ENCODE results near the gene COPB1. TPM values are rescaled to one million over a fixed set of nuclear protein-coding genes. Genes with fewer than 3 reads are reported as not detected.
"Not testable (repeated sequence)": the region's sequence is repeated elsewhere in the genome, so short reads cannot be mapped to it uniquely, and the experiment has no call there.

The COPB1 gene
- total RNA-seq, 4 donors from 2014 or later: 64.1 to 85.2 (median 80.5) TPM

- WGBS: 49% methylated on average over 6 of the region's 6 CpGs
These were observed 38.8 kb upstream of the COPB1 start for GRCh38 chr11:14538271-14538925.

DNA sequence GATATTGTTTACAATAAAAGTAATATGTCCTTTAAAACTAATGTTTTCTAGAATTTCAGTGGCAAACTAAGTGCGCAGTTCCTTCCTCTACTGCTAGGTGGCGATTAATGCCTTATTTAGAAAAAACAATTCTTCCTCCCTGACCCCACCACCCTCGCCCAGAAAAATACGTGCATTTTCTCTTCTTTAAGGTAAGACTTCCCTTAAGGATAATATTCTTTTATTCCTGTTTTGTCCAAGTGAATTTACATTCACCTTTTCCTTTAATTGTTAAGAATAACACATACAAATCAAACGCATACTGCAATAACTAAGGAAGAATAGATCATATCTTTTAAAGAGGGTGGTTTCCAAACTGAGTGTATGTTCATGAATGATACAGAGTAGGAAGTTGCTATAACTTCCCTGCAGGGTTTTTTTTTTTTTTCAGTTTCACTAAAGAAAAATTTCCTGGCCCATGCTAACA, 37.6 kb upstream of the COPB1 start:
- WGBS: 10% methylated on average over 5 of the region's 5 CpGs
- Histone ChIP-seq H3K4me3 (no peak overlapping the region), H3K27ac (replicated peaks in 1 of 4) (peak overlapping the region in 1 of 4 donors; percentile 5), H3K27me3 (no peaks in the 10 kb centered on the region), H3K4me1 (peaks cover 17 to 52% (median 46%) of the 10 kb centered on the region in 4 donors), H3K9me3 (no peaks in the 10 kb centered on the region), H3K36me3 (no peaks in the 10 kb centered on the region)
- TF ChIP-seq POLR2A (IDR thresholded peaks at IDR 0.05; ENCODE audit: low read depth) (no peak), POLR2AphosphoS5 (IDR thresholded peaks at IDR 0.05) (no peak), CTCF (IDR thresholded peaks at IDR 0.05) (peak; percentile 78 to 89 (median 79))
- intact Hi-C loops (cut with DNase I): loop anchor here (5.0 to 10.0 kb wide), 4 partner anchors 105 to 370 kb away; partner anchors contain the start of genes CYP2R1 and PDE3B
- no peak for DNase-seq (ENCODE audit: extremely low spot score)

More at GRCh38 chr11:14538271-14538925, 38.8 kb upstream of the COPB1 start:
- Histone ChIP-seq H3K4me3 (no peak overlapping the region), H3K27ac (replicated peaks in 1 of 4) (peak overlapping the region; percentile 47 to 70 (median 56)), H3K4me1 (peaks cover 17 to 55% (median 52%) of the 10 kb centered on the region in 4 donors), H3K36me3 (no peaks in the 10 kb centered on the region), H3K9me3 (no peaks in the 10 kb centered on the region), H3K27me3 (no peaks in the 10 kb centered on the region)
- no peak for DNase-seq (ENCODE audit: extremely low spot score)
- TF ChIP-seq CTCF (IDR thresholded peaks at IDR 0.05) (no peak), POLR2A (IDR thresholded peaks at IDR 0.05; ENCODE audit: low read depth) (no peak), POLR2AphosphoS5 (IDR thresholded peaks at IDR 0.05) (no peak), EP300 (IDR thresholded peaks at IDR 0.05) (no peak)
- intact Hi-C loops (cut with DNase I): loop anchor here (5.0 to 10.0 kb wide), 4 partner anchors 104 to 369 kb away; partner anchors contain the start of genes CYP2R1 and PDE3B

DNA sequence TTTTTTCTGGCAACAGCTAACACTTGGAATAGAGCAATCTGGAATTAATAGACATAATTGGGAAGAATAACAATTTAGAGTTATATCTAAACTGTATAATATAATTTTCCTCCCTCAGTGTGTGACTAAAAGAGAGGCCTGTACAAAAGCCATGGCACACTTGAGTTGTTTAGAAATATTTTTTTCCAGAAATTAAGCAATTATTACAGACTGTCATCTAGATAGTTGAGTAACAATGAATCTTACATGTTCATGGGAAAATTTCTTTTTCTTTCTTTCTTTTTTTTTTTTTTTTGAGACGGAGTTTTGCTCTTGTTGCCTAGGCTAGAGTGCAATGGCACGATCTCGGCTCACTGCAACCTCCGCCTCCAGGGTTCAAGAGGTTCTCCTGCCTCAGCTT, 35.6 kb upstream of the COPB1 start:
- H3K27ac ChIP-seq (replicated peaks in 1 of 4); DNase-seq (ENCODE audit: extremely low spot score); H3K9me3 ChIP-seq; H3K4me3 ChIP-seq; H3K36me3 ChIP-seq; H3K27me3 ChIP-seq: not testable (repeated sequence)
- 100% methylated on average over 4 of the region's 4 CpGs for WGBS
- intact Hi-C loops (cut with DNase I): loop anchor here (5.0 to 10.0 kb wide), 4 partner anchors 107 to 372 kb away; partner anchors contain the start of genes CYP2R1 and PDE3B
- H3K4me1 ChIP-seq: peaks cover 4 to 34% (median 28%) of the 10 kb centered on the region in 4 donors

DNA sequence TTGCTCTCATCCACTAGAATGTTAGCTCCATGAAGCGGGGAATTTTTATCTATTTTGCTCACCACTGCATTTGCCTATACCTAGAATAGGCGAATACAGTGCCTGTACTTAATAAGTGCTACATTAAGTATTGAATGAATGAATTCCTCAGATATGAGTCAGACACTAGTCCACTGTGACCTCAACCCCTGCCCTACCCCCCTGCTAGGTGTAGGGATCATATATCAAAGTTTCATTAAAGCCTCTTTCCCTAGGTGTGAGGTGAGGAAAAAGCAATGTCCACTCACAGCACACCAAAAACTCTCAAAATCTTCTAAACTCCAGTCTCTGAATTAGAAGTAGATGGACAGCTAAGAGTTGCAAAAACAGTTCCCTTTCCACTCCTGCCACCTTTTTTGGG, 30.3 kb upstream of the COPB1 start:
- Histone ChIP-seq H3K4me1 (no peaks in the 10 kb centered on the region), H3K9me3 (no peaks in the 10 kb centered on the region), H3K27me3 (no peaks in the 10 kb centered on the region), H3K4me3 (no peak overlapping the region), H3K36me3 (no peaks in the 10 kb centered on the region), H3K27ac (replicated peaks in 1 of 4) (no peak overlapping the region)
- DNase-seq (ENCODE audit: extremely low spot score): no peak
- TF ChIP-seq POLR2A (IDR thresholded peaks at IDR 0.05; ENCODE audit: low read depth) (no peak), CTCF (IDR thresholded peaks at IDR 0.05) (no peak), POLR2AphosphoS5 (IDR thresholded peaks at IDR 0.05) (no peak), EP300 (IDR thresholded peaks at IDR 0.05) (no peak)
- WGBS: 95% methylated on average over 2 of the region's 2 CpGs
- intact Hi-C loops (cut with DNase I): loop anchor here (10.0 kb wide), 1 partner anchor 235 kb away; no protein-coding TSS in a partner anchor

- intact Hi-C loops (cut with DNase I): no loop called here
- no peak for DNase-seq (ENCODE audit: extremely low spot score)
- Histone ChIP-seq H3K4me1 (no peaks in the 10 kb centered on the region), H3K27ac (replicated peaks in 1 of 4) (no peak overlapping the region), H3K36me3 (no peaks in the 10 kb centered on the region), H3K4me3 (no peak overlapping the region), H3K27me3 (no peaks in the 10 kb centered on the region), H3K9me3 (no peaks in the 10 kb centered on the region)
- TF ChIP-seq POLR2AphosphoS5 (IDR thresholded peaks at IDR 0.05) (no peak), EP300 (IDR thresholded peaks at IDR 0.05) (no peak), POLR2A (IDR thresholded peaks at IDR 0.05; ENCODE audit: low read depth) (no peak), CTCF (IDR thresholded peaks at IDR 0.05) (no peak)
- WGBS: 79% methylated on average over 3 of the region's 3 CpGs
These were observed 29.7 kb upstream of the COPB1 start for GRCh38 chr11:14529321-14529720.
